ENCODE data around the gene ENDOD1. TPM values are rescaled to one million over a fixed set of nuclear protein-coding genes. Genes with fewer than 3 reads are reported as not detected.
"Not testable (repeated sequence)": the region's sequence is repeated elsewhere in the genome, so short reads cannot be mapped to it uniquely, and the experiment has no call there.

The ENDOD1 gene
- total and polyA plus RNA-seq, 5 donors from 2014 or later, result 9.1 to 14.6 (median 11.0) TPM

DNA sequence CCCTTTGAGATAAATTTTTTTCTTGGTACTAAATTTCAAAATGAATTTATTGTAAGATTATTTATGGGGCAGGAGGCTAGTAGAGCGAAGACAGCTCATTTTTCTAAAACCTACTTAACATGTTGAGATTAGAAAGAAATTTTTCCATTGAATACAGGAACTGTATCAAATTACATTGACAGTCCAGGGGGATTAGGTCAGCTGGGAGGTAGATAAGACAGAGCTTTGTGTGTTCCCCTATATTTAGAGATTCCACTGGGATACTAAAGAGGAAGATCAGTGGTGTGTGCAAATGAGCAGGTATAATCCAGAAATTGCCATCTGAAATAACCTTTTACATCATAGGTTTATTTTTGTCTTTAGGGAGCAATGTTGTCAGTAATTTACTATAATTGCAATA, 32.1 kb downstream of the ENDOD1 start:
- no peaks in the 10 kb centered on the region for H3K27me3 Mint-ChIP-seq
- no peak overlapping the region for H3K27ac ChIP-seq (ENCODE audit: insufficient read depth, low read length, poor library complexity, severe bottlenecking)

DNA sequence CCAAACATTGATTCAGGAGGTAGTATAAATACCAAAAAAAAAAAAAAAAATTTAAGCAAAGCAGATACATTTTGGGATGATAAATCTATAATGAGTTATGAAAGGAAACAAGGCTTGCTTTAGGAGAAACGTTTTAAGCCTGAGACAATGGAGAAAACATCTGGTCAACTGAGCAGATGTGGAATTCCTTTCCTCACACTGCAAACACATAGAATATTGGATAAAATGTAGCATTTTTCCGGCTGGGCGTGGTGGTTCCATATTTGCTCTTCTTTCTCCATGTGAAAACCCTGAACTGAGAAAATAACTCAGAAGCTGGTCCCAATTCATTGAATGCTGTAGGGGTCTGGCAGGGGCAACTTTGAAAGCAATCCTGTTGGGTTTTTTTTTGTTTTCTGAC, 33.9 kb downstream of the ENDOD1 start:
- Histone ChIP-seq H3K4me1 (ENCODE audit: control insufficient read depth, insufficient read depth, low read length, poor library complexity, severe bottlenecking) (no peaks in the 10 kb centered on the region), H3K27ac (ENCODE audit: insufficient read depth, low read length, poor library complexity, severe bottlenecking) (no peak overlapping the region), H3K4me3 (ENCODE audit: low read depth, low read length) (no peak overlapping the region), H3K27me3 (ENCODE audit: control insufficient read depth, insufficient read depth, low read length) (no peaks in the 10 kb centered on the region), H3K9me3 (ENCODE audit: control insufficient read depth in 2 of 2, low read length in 2 of 2) (no peaks in the 10 kb centered on the region), H3K36me3 (ENCODE audit: control insufficient read depth, insufficient read depth, low read length) (peaks cover 5% of the 10 kb centered on the region)
- peaks cover 2 to 22% (median 10%) of the 10 kb centered on the region in 4 donors for H3K4me1 Mint-ChIP-seq
- peaks cover 9% of the 10 kb centered on the region for H3K36me3 Mint-ChIP-seq
- H3K9me3 Mint-ChIP-seq, result peaks cover 0 to 3% (median 0%) of the 10 kb centered on the region in 7 donors
- no peak overlapping the region for H3K27ac Mint-ChIP-seq
- no peak for DNase-seq
- no peak overlapping the region for H3K4me3 Mint-ChIP-seq
- no peak for ATAC-seq (ENCODE audit: low read depth in 2 of 2)
- no peaks in the 10 kb centered on the region for H3K27me3 Mint-ChIP-seq

More for the DNA sequence above, 32.1 kb downstream of the ENDOD1 start:
- H3K36me3 Mint-ChIP-seq, result peaks cover 12% of the 10 kb centered on the region
- H3K9me3 Mint-ChIP-seq, result peaks cover 0 to 5% (median 1%) of the 10 kb centered on the region in 7 donors
- peaks cover 7 to 22% (median 12%) of the 10 kb centered on the region in 4 donors for H3K4me1 Mint-ChIP-seq
- DNase-seq (no peak), ATAC-seq (ENCODE audit: low read depth in 2 of 2) (no peak)
- H3K4me3 Mint-ChIP-seq, result no peak overlapping the region
- H3K9me3 ChIP-seq (ENCODE audit: control insufficient read depth in 2 of 2, low read length in 2 of 2), result no peaks in the 10 kb centered on the region
- H3K36me3 ChIP-seq (ENCODE audit: control insufficient read depth, insufficient read depth, low read length), result no peaks in the 10 kb centered on the region
- no peaks in the 10 kb centered on the region for H3K4me1 ChIP-seq (ENCODE audit: control insufficient read depth, insufficient read depth, low read length, poor library complexity, severe bottlenecking)
- H3K4me3 ChIP-seq (ENCODE audit: low read depth, low read length), result no peak overlapping the region
- no peaks in the 10 kb centered on the region for H3K27me3 ChIP-seq (ENCODE audit: control insufficient read depth, insufficient read depth, low read length)
- H3K27ac Mint-ChIP-seq, result no peak overlapping the region

DNA sequence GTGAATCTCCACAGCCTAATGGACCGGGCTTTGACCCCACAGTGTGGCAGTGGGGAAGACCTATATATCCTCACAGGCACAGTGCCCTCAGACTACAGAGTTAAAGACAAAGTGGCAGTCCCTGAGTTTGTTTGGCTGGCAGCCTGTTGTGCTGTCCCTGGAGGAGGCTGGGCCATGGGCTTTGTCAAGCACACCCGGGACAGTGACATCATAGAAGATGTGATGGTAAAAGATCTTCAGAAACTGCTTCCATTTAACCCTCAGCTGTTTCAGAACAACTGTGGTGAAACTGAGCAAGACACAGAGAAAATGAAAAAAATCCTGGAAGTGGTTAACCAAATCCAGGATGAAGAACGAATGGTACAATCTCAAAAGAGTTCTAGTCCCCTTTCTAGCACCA, 39.0 kb downstream of the ENDOD1 start:
- H3K27ac ChIP-seq (ENCODE audit: insufficient read depth, low read length, poor library complexity, severe bottlenecking), result no peak overlapping the region
- H3K36me3 Mint-ChIP-seq, result peaks cover 35% of the 10 kb centered on the region
- no peak overlapping the region for H3K27ac Mint-ChIP-seq
- no peak overlapping the region for H3K4me3 Mint-ChIP-seq
- ATAC-seq (ENCODE audit: low read depth in 2 of 2) (no peak), DNase-seq (no peak)
- H3K4me1 ChIP-seq (ENCODE audit: control insufficient read depth, insufficient read depth, low read length, poor library complexity, severe bottlenecking), result no peaks in the 10 kb centered on the region
- H3K27me3 ChIP-seq (ENCODE audit: control insufficient read depth, insufficient read depth, low read length), result no peaks in the 10 kb centered on the region
- H3K4me1 Mint-ChIP-seq, result peaks cover 0 to 14% (median 2%) of the 10 kb centered on the region in 4 donors
- H3K9me3 ChIP-seq (ENCODE audit: control insufficient read depth in 2 of 2, low read length in 2 of 2), result no peaks in the 10 kb centered on the region
- no peak overlapping the region for H3K4me3 ChIP-seq (ENCODE audit: low read depth, low read length)
- no peaks in the 10 kb centered on the region for H3K27me3 Mint-ChIP-seq
- peaks cover 19% of the 10 kb centered on the region for H3K36me3 ChIP-seq (ENCODE audit: control insufficient read depth, insufficient read depth, low read length)
- peaks cover 0 to 3% (median 0%) of the 10 kb centered on the region in 7 donors for H3K9me3 Mint-ChIP-seq

DNA sequence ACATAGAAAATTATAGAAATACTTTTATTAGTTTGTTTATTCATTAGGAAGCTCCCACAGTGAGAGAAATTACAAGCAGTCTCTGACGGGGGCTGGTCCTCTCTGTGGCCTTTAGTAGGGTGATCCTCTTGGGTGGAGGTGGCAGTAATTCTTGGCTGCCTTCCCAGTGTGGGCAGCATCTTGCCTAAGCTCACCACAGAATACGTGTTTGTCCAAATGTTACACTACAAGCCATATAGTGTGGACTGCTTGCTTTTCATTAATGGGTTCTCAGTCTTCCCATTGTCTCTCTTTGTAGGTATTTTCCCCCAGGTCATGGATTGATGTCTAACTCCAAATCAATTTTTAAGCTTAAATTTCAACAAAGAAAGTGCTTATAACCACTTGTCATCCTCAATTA, 43.3 kb downstream of the ENDOD1 start:
- Mint-ChIP-seq H3K27me3 (no peaks in the 10 kb centered on the region), H3K27ac (no peak overlapping the region), H3K36me3 (peaks cover 34% of the 10 kb centered on the region), H3K4me1 (no peaks in the 10 kb centered on the region), H3K4me3 (no peak overlapping the region), H3K9me3 (peaks cover 0 to 3% (median 0%) of the 10 kb centered on the region in 7 donors)
- Histone ChIP-seq H3K27me3 (ENCODE audit: control insufficient read depth, insufficient read depth, low read length) (no peaks in the 10 kb centered on the region), H3K4me3 (ENCODE audit: low read depth, low read length) (no peak overlapping the region), H3K27ac (ENCODE audit: insufficient read depth, low read length, poor library complexity, severe bottlenecking) (no peak overlapping the region), H3K9me3 (ENCODE audit: control insufficient read depth in 2 of 2, low read length in 2 of 2) (no peaks in the 10 kb centered on the region), H3K4me1 (ENCODE audit: control insufficient read depth, insufficient read depth, low read length, poor library complexity, severe bottlenecking) (no peaks in the 10 kb centered on the region), H3K36me3 (ENCODE audit: control insufficient read depth, insufficient read depth, low read length) (peaks cover 19% of the 10 kb centered on the region)
- no peak for DNase-seq
- ATAC-seq (ENCODE audit: low read depth in 2 of 2), result no peak

DNA sequence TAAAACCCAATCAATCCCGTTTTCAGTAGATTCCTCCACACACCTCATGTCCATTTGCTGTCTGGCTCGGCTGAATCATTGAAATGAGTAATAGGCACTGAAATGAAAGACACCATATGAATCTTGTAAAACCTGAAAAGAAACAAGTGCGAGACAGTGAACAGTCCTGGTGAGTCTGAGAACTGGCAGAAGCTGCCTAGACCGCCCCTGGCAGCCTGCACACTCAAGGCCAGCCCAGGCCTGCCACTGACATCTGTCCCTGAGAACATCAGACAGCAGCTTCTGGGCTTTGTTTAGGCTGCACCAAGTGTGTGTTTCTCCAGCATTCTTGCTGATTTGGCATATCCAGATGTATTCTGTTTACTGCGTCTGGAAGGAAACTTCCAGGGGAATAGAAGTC, 44.8 kb downstream of the ENDOD1 start:
- Mint-ChIP-seq H3K36me3 (peaks cover 21% of the 10 kb centered on the region), H3K9me3 (peaks cover 0 to 3% (median 0%) of the 10 kb centered on the region in 7 donors), H3K27ac (no peak overlapping the region), H3K27me3 (no peaks in the 10 kb centered on the region), H3K4me3 (no peak overlapping the region), H3K4me1 (peaks cover 0 to 4% (median 0%) of the 10 kb centered on the region in 4 donors)
- DNase-seq (no peak), ATAC-seq (ENCODE audit: low read depth in 2 of 2) (no peak)
- no peak overlapping the region for H3K27ac ChIP-seq (ENCODE audit: insufficient read depth, low read length, poor library complexity, severe bottlenecking)
- no peak overlapping the region for H3K4me3 ChIP-seq (ENCODE audit: low read depth, low read length)
- no peaks in the 10 kb centered on the region for H3K9me3 ChIP-seq (ENCODE audit: control insufficient read depth in 2 of 2, low read length in 2 of 2)
- H3K36me3 ChIP-seq (ENCODE audit: control insufficient read depth, insufficient read depth, low read length), result peaks cover 6% of the 10 kb centered on the region
- no peaks in the 10 kb centered on the region for H3K4me1 ChIP-seq (ENCODE audit: control insufficient read depth, insufficient read depth, low read length, poor library complexity, severe bottlenecking)
- H3K27me3 ChIP-seq (ENCODE audit: control insufficient read depth, insufficient read depth, low read length), result no peaks in the 10 kb centered on the region

DNA sequence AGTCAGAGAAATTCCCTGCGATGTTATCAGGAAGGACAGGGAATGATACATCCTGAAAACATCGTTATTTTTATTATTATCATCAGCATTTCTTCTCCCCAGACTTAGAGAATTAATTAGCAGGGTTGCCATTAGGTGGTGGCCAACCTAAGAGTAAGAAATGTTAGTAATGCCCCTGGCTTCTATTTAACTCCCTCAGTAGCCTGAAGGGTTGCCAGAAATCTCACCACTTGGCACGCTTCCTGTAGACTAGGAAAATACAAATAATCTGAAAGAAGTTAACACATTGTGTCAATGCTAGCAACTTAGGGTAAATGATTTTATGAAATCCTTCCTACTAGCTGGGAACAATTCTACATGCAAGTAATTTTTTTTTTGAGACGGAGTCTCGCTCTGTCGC, 45.5 kb downstream of the ENDOD1 start:
- Mint-ChIP-seq H3K27ac (no peak overlapping the region), H3K36me3 (peaks cover 16% of the 10 kb centered on the region), H3K27me3 (no peaks in the 10 kb centered on the region), H3K4me3 (no peak overlapping the region), H3K4me1 (peaks cover 0 to 4% (median 0%) of the 10 kb centered on the region in 4 donors), H3K9me3 (peaks cover 0 to 3% (median 0%) of the 10 kb centered on the region in 7 donors)
- H3K9me3 ChIP-seq (ENCODE audit: control insufficient read depth in 2 of 2, low read length in 2 of 2), result no peaks in the 10 kb centered on the region
- ATAC-seq (ENCODE audit: low read depth in 2 of 2) (no peak), DNase-seq (no peak)
- peaks cover 2% of the 10 kb centered on the region for H3K36me3 ChIP-seq (ENCODE audit: control insufficient read depth, insufficient read depth, low read length)
- H3K4me1 ChIP-seq (ENCODE audit: control insufficient read depth, insufficient read depth, low read length, poor library complexity, severe bottlenecking), result no peaks in the 10 kb centered on the region
- H3K27ac ChIP-seq (ENCODE audit: insufficient read depth, low read length, poor library complexity, severe bottlenecking), result no peak overlapping the region
- no peak overlapping the region for H3K4me3 ChIP-seq (ENCODE audit: low read depth, low read length)
- H3K27me3 ChIP-seq (ENCODE audit: control insufficient read depth, insufficient read depth, low read length), result peaks cover 2% of the 10 kb centered on the region

DNA sequence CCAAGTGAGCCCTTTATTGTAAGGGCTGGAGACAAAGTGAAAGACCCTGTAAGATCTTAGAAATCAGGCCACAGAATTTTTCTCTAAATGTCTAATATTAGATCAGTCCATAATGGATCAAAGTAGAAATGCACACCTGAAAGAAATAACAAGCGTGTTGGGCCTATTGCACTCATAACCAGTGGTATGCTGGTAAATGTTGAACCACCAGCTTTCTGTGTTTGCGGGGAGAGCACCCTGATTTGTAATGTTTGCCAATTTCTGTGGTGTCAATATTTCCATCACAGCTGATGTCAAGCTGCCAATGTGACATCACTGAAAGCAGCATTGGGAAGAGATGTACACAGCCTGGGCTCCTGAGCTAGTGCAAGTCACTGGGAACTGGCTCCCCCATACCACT, 46.2 kb downstream of the ENDOD1 start:
- peaks cover 0 to 4% (median 0%) of the 10 kb centered on the region in 4 donors for H3K4me1 Mint-ChIP-seq
- Histone ChIP-seq H3K4me1 (ENCODE audit: control insufficient read depth, insufficient read depth, low read length, poor library complexity, severe bottlenecking) (no peaks in the 10 kb centered on the region), H3K9me3 (ENCODE audit: control insufficient read depth in 2 of 2, low read length in 2 of 2) (no peaks in the 10 kb centered on the region), H3K27ac (ENCODE audit: insufficient read depth, low read length, poor library complexity, severe bottlenecking) (no peak overlapping the region), H3K4me3 (ENCODE audit: low read depth, low read length) (no peak overlapping the region), H3K27me3 (ENCODE audit: control insufficient read depth, insufficient read depth, low read length) (peaks cover 5% of the 10 kb centered on the region), H3K36me3 (ENCODE audit: control insufficient read depth, insufficient read depth, low read length) (no peaks in the 10 kb centered on the region)
- H3K27me3 Mint-ChIP-seq, result peaks cover 7% of the 10 kb centered on the region
- no peak for DNase-seq
- no peak overlapping the region for H3K27ac Mint-ChIP-seq
- H3K4me3 Mint-ChIP-seq, result no peak overlapping the region
- peaks cover 0 to 3% (median 0%) of the 10 kb centered on the region in 7 donors for H3K9me3 Mint-ChIP-seq
- peaks cover 14% of the 10 kb centered on the region for H3K36me3 Mint-ChIP-seq
- ATAC-seq (ENCODE audit: low read depth in 2 of 2), result no peak

DNA sequence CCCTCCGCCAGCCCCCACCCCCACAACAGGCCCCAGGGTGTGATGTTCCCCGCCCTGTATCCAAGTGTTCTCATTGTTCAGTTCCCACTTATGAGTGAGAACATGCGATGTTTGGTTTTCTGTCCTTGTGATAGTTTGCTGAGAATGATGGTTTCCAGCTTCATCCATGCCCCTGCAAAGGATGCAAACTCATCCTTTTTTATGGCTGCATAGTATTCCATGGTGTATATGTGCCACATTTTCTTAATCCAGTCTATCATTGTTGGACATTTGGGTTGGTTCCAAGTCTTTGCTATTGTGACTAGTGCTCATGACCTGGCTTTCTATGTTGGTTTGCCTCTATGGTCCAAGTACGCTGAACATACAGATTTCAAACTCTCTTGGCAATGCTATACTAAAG, 47.1 kb downstream of the ENDOD1 start:
- not testable (repeated sequence) for H3K9me3 ChIP-seq (ENCODE audit: control insufficient read depth in 2 of 2, low read length in 2 of 2); H3K36me3 ChIP-seq (ENCODE audit: control insufficient read depth, insufficient read depth, low read length); H3K4me3 Mint-ChIP-seq; H3K9me3 Mint-ChIP-seq; H3K4me3 ChIP-seq (ENCODE audit: low read depth, low read length); DNase-seq; H3K4me1 ChIP-seq (ENCODE audit: control insufficient read depth, insufficient read depth, low read length, poor library complexity, severe bottlenecking); H3K27ac Mint-ChIP-seq; H3K27ac ChIP-seq (ENCODE audit: insufficient read depth, low read length, poor library complexity, severe bottlenecking); H3K27me3 ChIP-seq (ENCODE audit: control insufficient read depth, insufficient read depth, low read length); H3K4me1 Mint-ChIP-seq; ATAC-seq (ENCODE audit: low read depth in 2 of 2)
- peaks cover 14% of the 10 kb centered on the region for H3K36me3 Mint-ChIP-seq
- H3K27me3 Mint-ChIP-seq, result peaks cover 14% of the 10 kb centered on the region

Data from CD4-positive, CD25-positive, alpha-beta regulatory T cell (primary cell).